NCI-H2227 (cell line): Measurements from ENCODE around the gene IGLON5.
A peak's percentile ranks its signal among the peaks of the same experiment; 100 is the strongest.

Source experiments
- DNase-seq: peaks from one replicate; lab custom pipeline; 2025; ENCODE audit not compliant: unreplicated experiment; lab: John Stamatoyannopoulos, UW

Gene IGLON5

GRCh38 chr19:51311351-51312257, at the start of gene IGLON5:
TSS of gene IGLON5 (plus strand) at chr19:51311644. CDS start at chr19:51311848, 204 bp downstream.
- DNase-seq = peak; percentile 61

- no peak for DNase-seq
Observed at GRCh38 chr19:51263808-51264207, 47.6 kb upstream of the IGLON5 start.

- DNase-seq = peak; percentile 63
Observed at GRCh38 chr19:51271067-51271466, 40.4 kb upstream of the IGLON5 start.

GRCh38 chr19:51272183-51272810, 39.1 kb upstream of the IGLON5 start:
- no peak for DNase-seq

- DNase-seq = no peak
Observed at GRCh38 chr19:51274049-51274770, 37.2 kb upstream of the IGLON5 start.

GRCh38 chr19:51277112-51277511, 34.3 kb upstream of the IGLON5 start:
- no peak for DNase-seq

GRCh38 chr19:51282335-51282734, 29.1 kb upstream of the IGLON5 start:
- DNase-seq = no peak

- no peak for DNase-seq
Observed at GRCh38 chr19:51285682-51286081, 25.8 kb upstream of the IGLON5 start.

GRCh38 chr19:51289635-51290034, 21.8 kb upstream of the IGLON5 start:
- no peak for DNase-seq

GRCh38 chr19:51292971-51293370, 18.5 kb upstream of the IGLON5 start:
- no peak for DNase-seq

GRCh38 chr19:51293571-51294210, 17.8 kb upstream of the IGLON5 start:
- no peak for DNase-seq

GRCh38 chr19:51294211-51294976, 17.1 kb upstream of the IGLON5 start:
- DNase-seq = no peak

- DNase-seq = no peak
Observed at GRCh38 chr19:51294977-51295375, 16.5 kb upstream of the IGLON5 start.

- no peak for DNase-seq
Observed at GRCh38 chr19:51295382-51296126, 15.9 kb upstream of the IGLON5 start.

GRCh38 chr19:51296336-51297093, 14.9 kb upstream of the IGLON5 start:
- DNase-seq = no peak

- no peak for DNase-seq
Observed at GRCh38 chr19:51297406-51297805, 14.0 kb upstream of the IGLON5 start.

GRCh38 chr19:51301266-51301665, 10.2 kb upstream of the IGLON5 start:
- no peak for DNase-seq

GRCh38 chr19:51305479-51305878, 6.0 kb upstream of the IGLON5 start:
- DNase-seq = no peak

- no peak for DNase-seq
Observed at GRCh38 chr19:51316688-51317087, 5.2 kb downstream of the IGLON5 start.
